DMS 273 treated with DMSO at 0.1 percent for 48 hours (cell line): Measurements from ENCODE around the gene SMC6.

Experiments
- DNase-seq: peaks from one replicate; lab custom pipeline; 2025; lab: John Stamatoyannopoulos, UW

The SMC6 gene

DNA sequence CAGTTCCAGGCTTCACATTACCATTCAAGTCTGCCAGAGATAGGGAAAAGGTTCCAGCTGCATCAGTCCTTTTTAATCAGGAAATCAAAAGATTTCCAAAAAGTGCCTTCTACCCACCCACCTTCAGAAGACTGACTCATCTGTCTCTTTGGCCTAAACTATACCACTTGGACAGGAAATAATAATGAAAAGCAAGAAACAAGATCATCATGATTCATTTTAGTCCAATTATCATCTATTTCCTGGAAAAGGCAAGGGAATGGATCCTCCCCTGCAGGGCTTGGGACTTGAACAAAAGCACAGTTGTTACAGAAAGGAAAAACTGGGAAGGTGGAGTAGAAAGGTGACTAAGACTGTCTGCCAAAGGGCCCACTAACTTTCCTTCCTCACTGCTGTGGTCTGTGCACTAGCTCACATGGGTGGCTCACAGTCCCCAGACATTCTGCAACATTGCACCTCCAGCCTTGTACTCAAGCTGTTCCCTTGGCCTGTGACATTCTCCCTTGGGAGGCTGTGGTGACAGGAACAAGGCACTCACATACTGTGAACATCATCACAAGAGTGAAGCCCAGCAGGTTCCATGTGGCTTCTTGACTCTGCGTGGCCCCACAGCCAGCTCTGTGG, 137.8 kb downstream of the SMC6 start:
- no peak for DNase-seq

GRCh38 chr2:17615147-17615546, 138.5 kb downstream of the SMC6 start:
- no peak for DNase-seq

DNA sequence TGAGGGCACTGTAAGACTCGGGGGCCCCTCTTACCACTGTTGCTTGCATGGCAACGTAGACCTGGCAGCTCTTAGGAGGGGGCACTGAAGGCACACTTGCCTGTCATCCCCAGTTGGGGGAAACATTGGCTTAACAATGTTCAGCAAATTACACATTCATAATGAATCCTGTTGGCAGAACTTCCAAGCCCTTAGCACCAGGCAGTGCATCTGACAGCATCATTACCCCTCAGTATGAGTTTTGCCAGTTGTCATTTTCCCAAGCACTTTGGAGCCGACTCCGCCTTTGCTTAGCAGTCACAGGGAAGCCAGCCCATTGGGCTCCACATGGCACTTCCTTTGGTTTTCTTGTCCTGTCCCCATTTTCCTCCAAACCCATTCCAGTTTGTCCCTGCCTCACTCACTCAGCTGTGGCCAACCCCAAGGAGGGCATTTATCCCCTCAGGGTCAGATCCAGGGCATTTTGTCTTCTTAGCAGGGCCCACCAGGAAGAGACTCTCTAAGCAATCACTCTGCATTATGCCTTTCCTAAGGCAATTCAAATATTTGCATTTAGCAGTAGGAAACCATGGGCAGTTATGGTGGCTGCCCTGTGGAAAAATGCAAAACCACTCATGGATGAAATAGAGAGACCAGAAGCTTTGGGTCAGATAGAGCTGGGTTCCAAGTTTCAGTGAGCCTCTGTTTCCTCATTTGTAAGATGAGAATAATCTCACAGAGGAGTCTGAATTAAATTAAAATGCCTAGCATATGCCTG, 139.3 kb downstream of the SMC6 start:
- DNase-seq = no peak
